ENCODE results near the gene PLEKHA6.

- TF ChIP-seq ZFP30 (CRISPR knock-in tag; IDR thresholded peaks at IDR 0.05) (no peak), TOX (CRISPR knock-in tag; IDR thresholded peaks at IDR 0.05; ENCODE audit: borderline replicate concordance) (no peak)
- TF ChIP-seq, protein P1, sequence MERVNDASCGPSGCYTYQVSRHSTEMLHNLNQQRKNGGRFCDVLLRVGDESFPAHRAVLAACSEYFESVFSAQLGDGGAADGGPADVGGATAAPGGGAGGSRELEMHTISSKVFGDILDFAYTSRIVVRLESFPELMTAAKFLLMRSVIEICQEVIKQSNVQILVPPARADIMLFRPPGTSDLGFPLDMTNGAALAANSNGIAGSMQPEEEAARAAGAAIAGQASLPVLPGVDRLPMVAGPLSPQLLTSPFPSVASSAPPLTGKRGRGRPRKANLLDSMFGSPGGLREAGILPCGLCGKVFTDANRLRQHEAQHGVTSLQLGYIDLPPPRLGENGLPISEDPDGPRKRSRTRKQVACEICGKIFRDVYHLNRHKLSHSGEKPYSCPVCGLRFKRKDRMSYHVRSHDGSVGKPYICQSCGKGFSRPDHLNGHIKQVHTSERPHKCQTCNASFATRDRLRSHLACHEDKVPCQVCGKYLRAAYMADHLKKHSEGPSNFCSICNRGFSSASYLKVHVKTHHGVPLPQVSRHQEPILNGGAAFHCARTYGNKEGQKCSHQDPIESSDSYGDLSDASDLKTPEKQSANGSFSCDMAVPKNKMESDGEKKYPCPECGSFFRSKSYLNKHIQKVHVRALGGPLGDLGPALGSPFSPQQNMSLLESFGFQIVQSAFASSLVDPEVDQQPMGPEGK (CRISPR knock-in tag; IDR thresholded peaks at IDR 0.05; ENCODE audit: borderline replicate concordance) = no peak
These were observed 38.7 kb downstream of the PLEKHA6 start for GRCh38 chr1:204321051-204321450.
